ENCODE data around the gene PNRC1.
"Not testable (repeated sequence)": the region's sequence is repeated elsewhere in the genome, so short reads cannot be mapped to it uniquely, and the experiment has no call there.

PNRC1 gene

GRCh38 chr6:89059227-89059626 lies 21.3 kb upstream of the PNRC1 start:
- DNase-seq (ENCODE audit: low spot score): no peak

GRCh38 chr6:89063881-89064280 lies 16.7 kb upstream of the PNRC1 start:
- DNase-seq (ENCODE audit: low spot score): no peak

GRCh38 chr6:89064931-89065330 lies 15.6 kb upstream of the PNRC1 start:
- DNase-seq (ENCODE audit: low spot score): not testable (repeated sequence)

- not testable (repeated sequence) for DNase-seq (ENCODE audit: low spot score)
These were observed 14.4 kb upstream of the PNRC1 start for GRCh38 chr6:89066121-89066520.

GRCh38 chr6:89066940-89067646 lies 13.5 kb upstream of the PNRC1 start:
- DNase-seq (ENCODE audit: low spot score): no peak

- DNase-seq (ENCODE audit: low spot score): no peak
These were observed 12.8 kb upstream of the PNRC1 start for GRCh38 chr6:89067796-89068195.

GRCh38 chr6:89068695-89069094 lies 11.9 kb upstream of the PNRC1 start:
- no peak for DNase-seq (ENCODE audit: low spot score)

- DNase-seq (ENCODE audit: low spot score): no peak
These were observed 10.9 kb upstream of the PNRC1 start for GRCh38 chr6:89069536-89070163.

GRCh38 chr6:89071036-89071435 lies 9.5 kb upstream of the PNRC1 start:
- no peak for DNase-seq (ENCODE audit: low spot score)

- DNase-seq (ENCODE audit: low spot score): peak; percentile 12
These were observed 7.4 kb upstream of the PNRC1 start for GRCh38 chr6:89073014-89073620.

GRCh38 chr6:89073840-89074239 lies 6.7 kb upstream of the PNRC1 start:
- no peak for DNase-seq (ENCODE audit: low spot score)

GRCh38 chr6:89079511-89080234 lies 878 bp upstream of the PNRC1 start:
- peak; percentile 31 for DNase-seq (ENCODE audit: low spot score)

- no peak for DNase-seq (ENCODE audit: low spot score)
These were observed 525 bp downstream of the PNRC1 start for GRCh38 chr6:89081129-89081422.

GRCh38 chr6:89081423-89082322 lies 1.1 kb downstream of the PNRC1 start:
- peak; percentile 94 for DNase-seq (ENCODE audit: low spot score)

- peak; percentile 20 for DNase-seq (ENCODE audit: low spot score)
These were observed 1.9 kb downstream of the PNRC1 start for GRCh38 chr6:89082486-89082891.

GRCh38 chr6:89084542-89084941 lies 4.0 kb downstream of the PNRC1 start:
- DNase-seq (ENCODE audit: low spot score): no peak

- no peak for DNase-seq (ENCODE audit: low spot score)
These were observed 4.4 kb downstream of the PNRC1 start for GRCh38 chr6:89084954-89085353.

- no peak for DNase-seq (ENCODE audit: low spot score)
These were observed 5.1 kb downstream of the PNRC1 start for GRCh38 chr6:89085409-89086205.

GRCh38 chr6:89087881-89088280 lies 7.3 kb downstream of the PNRC1 start:
- no peak for DNase-seq (ENCODE audit: low spot score)

- DNase-seq (ENCODE audit: low spot score): no peak
These were observed 17.9 kb downstream of the PNRC1 start for GRCh38 chr6:89098461-89098860.

GRCh38 chr6:89100114-89100513 lies 19.6 kb downstream of the PNRC1 start:
- DNase-seq (ENCODE audit: low spot score): no peak

Measured in hematopoietic multipotent progenitor cell treated with erythropoietin and hydrocortisone succinate and interleukin-3 and kit ligand, for 15 days (in vitro differentiated cells).